Measurements from ENCODE around the gene BBIP1. TPM values are rescaled to one million over a fixed set of nuclear protein-coding genes. Genes with fewer than 3 reads are reported as not detected.

The BBIP1 gene
- total and polyA plus RNA-seq, 9 of the 15 experiments (the other 6 are each of a cell fraction or from before 2014, with no cell fraction given): 5.2 to 31.0 (median 19.4) TPM

GRCh38 chr10:110858297-110858934 is 60.6 kb downstream of the BBIP1 start (continued):
- TF ChIP-seq MCM5 (IDR thresholded peaks at IDR 0.05; ENCODE audit: low read depth) (no peak), SAFB (IDR thresholded peaks at IDR 0.05; ENCODE audit: borderline replicate concordance, low read depth, low read length) (no peak), STAG1 (CRISPR knock-in tag; IDR thresholded peaks at IDR 0.05; ENCODE audit: borderline replicate concordance) (no peak), ZNF24 (IDR thresholded peaks at IDR 0.05) (no peak), ZNF444 (CRISPR knock-in tag; IDR thresholded peaks at IDR 0.05) (no peak), THRA (IDR thresholded peaks at IDR 0.05) (no peak), SIN3A (IDR thresholded peaks at IDR 0.05; ENCODE audit: borderline replicate concordance in 2 of 2, control insufficient read depth in 1 of 2, low read depth in 2 of 2, low read length in 2 of 2) (no peak), PCBP2 (IDR thresholded peaks at IDR 0.05; ENCODE audit: low read depth, low read length, poor library complexity, severe bottlenecking) (no peak), ATF1 (CRISPR knock-in tag; IDR thresholded peaks at IDR 0.05) (no peak), ATF1 (tag; IDR thresholded peaks at IDR 0.05) (no peak), ZNF23 (CRISPR knock-in tag; IDR thresholded peaks at IDR 0.05) (no peak), GTF2B (IDR thresholded peaks at IDR 0.05; ENCODE audit: extremely low read depth, insufficient read length) (no peak), KAT2B (IDR thresholded peaks at IDR 0.05; ENCODE audit: low read depth, low read length) (no peak), NCOA2 (IDR thresholded peaks at IDR 0.05; ENCODE audit: partially characterized antibody in 2 of 2) (no peak), ZHX1 (conservative IDR thresholded peaks at IDR 0.05; ENCODE audit: low read length) (no peak), ILF3 (IDR thresholded peaks at IDR 0.05; ENCODE audit: borderline replicate concordance) (no peak), U2AF1 (optimal IDR thresholded peaks at IDR 0.05; ENCODE audit: low read depth, low read length) (no peak), CGGBP1 (CRISPR knock-in tag; IDR thresholded peaks at IDR 0.05) (no peak), UBTF (IDR thresholded peaks at IDR 0.05; ENCODE audit: borderline replicate concordance in 1 of 2, low read depth in 2 of 2, low read length in 2 of 2) (no peak), ZNF696 (CRISPR knock-in tag; conservative IDR thresholded peaks at IDR 0.05) (no peak), LEF1 (IDR thresholded peaks at IDR 0.05) (0 out of 2 replicates have a peak, but pooled peaks have one; percentile 50), SNRNP70 (optimal IDR thresholded peaks at IDR 0.05; ENCODE audit: low read depth, low read length) (no peak)

Measured in K562 (cell line).